Mesothelial cell of epicardium (in vitro differentiated cells): ENCODE results near the gene CELF2. TPM values are rescaled to one million over a fixed set of nuclear protein-coding genes. Genes with fewer than 3 reads are reported as not detected.

Experiments used
- DNase-seq, 2 experiments: peaks; one replicate each; pipeline ENCODE4 v3.0.0; 2021; ENCODE audit warnings: low spot score in 2 of 2; ENCODE audit not compliant: unreplicated experiment in 2 of 2
- H3K27ac Mint-ChIP-seq: 2 replicates; pipeline ENCODE4 v1.8.0; 2021; ENCODE audit warnings: mixed read lengths
- H3K27me3 Mint-ChIP-seq: 2 replicates; pipeline ENCODE4 v1.8.0; 2021; ENCODE audit warnings: low read depth, mixed read lengths
- H3K36me3 Mint-ChIP-seq: 2 replicates; pipeline ENCODE4 v1.8.0; 2021; ENCODE audit warnings: mixed read lengths
- H3K4me1 Mint-ChIP-seq: 2 replicates; pipeline ENCODE4 v1.8.0; 2021; ENCODE audit warnings: mixed read lengths
- H3K4me3 Mint-ChIP-seq: 2 replicates; pipeline ENCODE4 v1.8.0; 2021; ENCODE audit warnings: mild to moderate bottlenecking, moderate library complexity, mixed read lengths
- H3K9me3 Mint-ChIP-seq: 2 replicates; pipeline ENCODE4 v1.8.0; 2021; ENCODE audit warnings: mixed read lengths
- CTCF ChIP-seq: fragments of 200-600 bp; sonication (generic); IDR thresholded peaks from one replicate; pipeline ENCODE4 v1.5.0; 2021; ENCODE audit warnings: antibody characterized with exemption; ENCODE audit not compliant: unreplicated experiment
- total RNA-seq: library from RNA; stranded (reverse); gene quantifications from 3 replicates; pipeline ENCODE4 v1.2.1, GENCODE V29; 2021

CELF2 gene
- total RNA-seq, 1 donor from 2014 or later: 24.0 TPM

GRCh38 chr10:11381511-11381910 is 363.8 kb downstream of the CELF2 start:
- no peaks in the 10 kb centered on the region for H3K4me1 Mint-ChIP-seq
- peaks cover 32% of the 10 kb centered on the region for H3K27me3 Mint-ChIP-seq
- no peaks in the 10 kb centered on the region for H3K36me3 Mint-ChIP-seq
- no peak overlapping the region for H3K4me3 Mint-ChIP-seq
- no peak for DNase-seq
- no peaks in the 10 kb centered on the region for H3K9me3 Mint-ChIP-seq
- TF ChIP-seq CTCF: no peak
- H3K27ac Mint-ChIP-seq: no peak overlapping the region

GRCh38 chr10:11382187-11382586 is 364.5 kb downstream of the CELF2 start:
- DNase-seq: no peak
- Mint-ChIP-seq H3K4me1 (peaks cover 3% of the 10 kb centered on the region), H3K27ac (no peak overlapping the region)

GRCh38 chr10:11386044-11386443 is 368.4 kb downstream of the CELF2 start:
- no peak for TF ChIP-seq CTCF
- DNase-seq: no peak
- peaks cover 25% of the 10 kb centered on the region for H3K27me3 Mint-ChIP-seq
- H3K36me3 Mint-ChIP-seq: no peaks in the 10 kb centered on the region
- H3K4me1 Mint-ChIP-seq: peaks cover 9% of the 10 kb centered on the region
- no peak overlapping the region for H3K27ac Mint-ChIP-seq
- H3K4me3 Mint-ChIP-seq: no peak overlapping the region
- H3K9me3 Mint-ChIP-seq: no peaks in the 10 kb centered on the region

More at GRCh38 chr10:11382187-11382586, 364.5 kb downstream of the CELF2 start:
- Mint-ChIP-seq H3K36me3 (no peaks in the 10 kb centered on the region), H3K27me3 (peaks cover 34% of the 10 kb centered on the region), H3K9me3 (no peaks in the 10 kb centered on the region), H3K4me3 (no peak overlapping the region)
- TF ChIP-seq CTCF: no peak
